GM18498 (cell line): ENCODE results near the gene IFITM2.
"Not testable (repeated sequence)": the region's sequence is repeated elsewhere in the genome, so short reads cannot be mapped to it uniquely, and the experiment has no call there.

Experiments
- ATAC-seq: cut with Tn5 transposase; IDR thresholded peaks from one replicate; pipeline ENCODE4 v1.9.1; 2021; ENCODE audit warnings: mild to moderate bottlenecking, moderate library complexity; ENCODE audit not compliant: unreplicated experiment

Gene IFITM2

GRCh38 chr11:324593-325517, 17.2 kb downstream of the IFITM2 start:
- not testable (repeated sequence) for ATAC-seq

GRCh38 chr11:325796-326591, 18.4 kb downstream of the IFITM2 start:
- ATAC-seq = no peak

GRCh38 chr11:326592-326841, 18.9 kb downstream of the IFITM2 start:
- ATAC-seq = no peak

GRCh38 chr11:326842-327580, 19.4 kb downstream of the IFITM2 start:
- ATAC-seq = peak; percentile 70

- ATAC-seq = no peak
Measured at GRCh38 chr11:327581-327923, 19.9 kb downstream of the IFITM2 start.

GRCh38 chr11:328012-328411, 20.4 kb downstream of the IFITM2 start:
- ATAC-seq = no peak

- not testable (repeated sequence) for ATAC-seq
Measured at GRCh38 chr11:328516-329100, 21.0 kb downstream of the IFITM2 start.

GRCh38 chr11:329886-330253, 22.3 kb downstream of the IFITM2 start:
- no peak for ATAC-seq

GRCh38 chr11:330307-330693, 22.7 kb downstream of the IFITM2 start:
- no peak for ATAC-seq

GRCh38 chr11:330694-331357, 23.2 kb downstream of the IFITM2 start:
- no peak for ATAC-seq

- ATAC-seq = no peak
Measured at GRCh38 chr11:331358-332060, 23.9 kb downstream of the IFITM2 start.

- ATAC-seq = no peak
Measured at GRCh38 chr11:332651-333480, 25.2 kb downstream of the IFITM2 start.

GRCh38 chr11:333616-334263, 26.1 kb downstream of the IFITM2 start:
- not testable (repeated sequence) for ATAC-seq

GRCh38 chr11:334264-334994, 26.8 kb downstream of the IFITM2 start:
- no peak for ATAC-seq

- ATAC-seq = no peak
Measured at GRCh38 chr11:335779-336658, 28.4 kb downstream of the IFITM2 start.

- no peak for ATAC-seq
Measured at GRCh38 chr11:336659-337198, 29.1 kb downstream of the IFITM2 start.

- no peak for ATAC-seq
Measured at GRCh38 chr11:337711-338110, 30.1 kb downstream of the IFITM2 start.
